Activated CD8-positive, alpha-beta memory T cell treated with anti-CD3 and anti-CD28 coated beads for 36 hours (primary cell): ENCODE results near the gene MRPS16. TPM values are rescaled to one million over a fixed set of nuclear protein-coding genes. Genes with fewer than 3 reads are reported as not detected.

Experiments
- CTCF ChIA-PET: fragments of 350-600 bp; sonication (Branson Sonifier 250); formaldehyde crosslinking; loops from one replicate; lab custom pipeline; 2021; ENCODE audit warnings: antibody characterized with exemption; lab: Charles Lee
- POLR2A ChIA-PET: fragments of 350-600 bp; sonication (Branson Sonifier 250); formaldehyde crosslinking; loops from one replicate; lab custom pipeline; 2021; ENCODE audit warnings: antibody characterized with exemption; lab: Charles Lee
- total RNA-seq, 2 experiments: library from RNA; stranded (reverse); gene quantifications; one replicate each; pipeline ENCODE4 v1.2.3, GENCODE V29; 2021

Gene MRPS16
- total RNA-seq, 2 experiments from 2014 or later = 148 to 150 TPM

DNA sequence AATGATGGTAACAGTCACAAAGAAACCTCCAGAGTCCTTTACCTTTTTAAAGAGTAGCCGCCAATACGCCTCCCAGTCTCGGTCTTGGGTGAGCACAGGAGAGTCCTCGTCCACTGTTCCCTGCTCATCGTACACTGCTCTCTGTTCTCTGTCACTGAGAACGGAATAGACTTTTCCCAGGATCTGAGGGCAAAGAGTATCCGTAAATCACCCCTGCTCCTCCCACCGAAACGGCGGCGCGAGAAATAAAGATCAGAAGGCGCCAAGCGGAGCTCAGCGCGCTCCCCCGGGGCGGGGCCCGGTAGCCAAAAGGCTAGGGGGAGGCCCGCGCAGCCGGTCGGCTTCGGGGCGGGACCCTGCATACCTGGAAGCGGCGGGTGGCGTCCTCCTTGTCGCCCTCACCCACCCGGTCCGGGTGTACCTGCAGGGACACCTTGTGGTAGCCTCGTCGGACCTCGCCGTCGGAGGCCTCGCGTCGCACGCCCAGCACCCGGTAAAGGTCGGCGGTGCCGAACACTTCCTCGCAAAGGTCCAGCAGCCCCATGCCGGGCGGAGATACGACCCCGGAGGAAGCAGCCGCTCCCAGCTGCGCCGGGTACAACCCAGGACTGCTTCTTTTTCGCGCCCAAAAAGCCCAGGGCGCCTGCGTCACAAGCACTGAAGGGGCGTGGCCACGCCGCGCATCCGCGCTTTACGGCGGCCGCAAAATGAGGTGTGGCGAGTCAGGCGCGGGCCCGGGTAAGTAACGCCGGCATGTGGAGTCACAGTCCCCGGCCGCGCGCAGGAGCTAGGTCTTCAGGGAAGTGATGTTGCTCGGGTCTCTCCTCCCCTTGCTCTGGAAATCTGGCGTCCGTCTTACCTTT lies 5.6 kb downstream of the MRPS16 start, which contains the start of gene DNAJC9:
TSS of gene DNAJC9 (minus strand) at position 610 of the 863 bp plus-strand sequence. CDS start at position 544, 66 bp downstream.
- POLR2A ChIA-PET = interaction anchor here (0.5 to 2.2 kb wide), 10 partner anchors 9 to 1376 kb away, joined by 3 to 9 read pairs (median 4); partner anchors contain the start of genes ANXA7, FAM149B1 and PPP3CB

DNA sequence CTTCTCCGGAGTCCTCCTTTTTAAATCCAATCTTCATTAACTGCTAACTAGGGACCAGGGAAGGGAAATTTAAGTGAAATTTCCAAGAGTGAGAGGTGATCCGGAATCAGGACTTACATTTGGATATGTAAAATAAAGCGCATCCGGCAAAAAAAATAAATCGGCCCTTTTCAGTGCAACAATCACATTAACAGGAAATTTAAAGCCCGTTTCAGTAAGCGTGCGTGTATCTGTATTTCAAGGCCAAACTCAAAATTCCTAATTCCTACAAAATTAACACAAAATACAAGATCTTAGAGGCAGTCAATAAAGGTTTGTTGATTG lies 6.2 kb downstream of the MRPS16 start:
- POLR2A ChIA-PET = interaction anchor here (1.5 to 2.2 kb wide), 5 partner anchors 10 to 249 kb away, joined by 3 to 9 read pairs (median 6); partner anchors contain the start of genes ANXA7, FAM149B1 and PPP3CB
- CTCF ChIA-PET = interaction anchor here (1.5 kb wide), 1 partner anchor 13 kb away, joined by 5 read pairs; no protein-coding TSS in a partner anchor

More for the DNA sequence above, 5.6 kb downstream of the MRPS16 start, which contains the start of gene DNAJC9:
- CTCF ChIA-PET = interaction anchor here (0.6 to 1.6 kb wide), 3 partner anchors 8 to 384 kb away, joined by 4 to 5 read pairs (median 4); no protein-coding TSS in a partner anchor

GRCh38 chr10:73244866-73245477 lies 7.5 kb downstream of the MRPS16 start:
- ChIA-PET POLR2A (interaction anchor here (0.6 to 1.2 kb wide), 5 partner anchors 9 to 187 kb away, joined by 3 to 7 read pairs (median 3); no protein-coding TSS in a partner anchor), CTCF (interaction anchor here (0.6 kb wide), 2 partner anchors 9 to 1146 kb away, joined by 3 to 4 read pairs; no protein-coding TSS in a partner anchor)

DNA sequence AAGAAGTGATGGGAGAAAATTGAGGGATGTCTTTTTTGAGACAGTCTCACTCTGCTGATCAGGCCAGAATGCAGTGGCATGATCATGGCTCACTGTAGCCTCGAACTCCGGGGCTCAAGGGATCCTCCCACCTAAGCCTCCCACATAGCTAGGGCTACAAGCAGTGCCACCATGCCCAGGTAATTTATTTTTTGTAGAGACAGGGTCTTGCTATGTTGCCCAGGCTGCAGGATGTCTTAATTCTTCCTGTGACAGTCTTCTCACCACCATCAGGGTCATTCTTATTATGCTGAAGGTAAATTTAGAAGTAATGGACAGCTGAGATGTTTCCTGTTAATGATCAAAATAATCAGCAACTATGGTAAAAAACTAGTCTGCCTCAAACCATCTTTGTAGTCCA lies 12.5 kb downstream of the MRPS16 start:
- POLR2A ChIA-PET = no interaction called here

DNA sequence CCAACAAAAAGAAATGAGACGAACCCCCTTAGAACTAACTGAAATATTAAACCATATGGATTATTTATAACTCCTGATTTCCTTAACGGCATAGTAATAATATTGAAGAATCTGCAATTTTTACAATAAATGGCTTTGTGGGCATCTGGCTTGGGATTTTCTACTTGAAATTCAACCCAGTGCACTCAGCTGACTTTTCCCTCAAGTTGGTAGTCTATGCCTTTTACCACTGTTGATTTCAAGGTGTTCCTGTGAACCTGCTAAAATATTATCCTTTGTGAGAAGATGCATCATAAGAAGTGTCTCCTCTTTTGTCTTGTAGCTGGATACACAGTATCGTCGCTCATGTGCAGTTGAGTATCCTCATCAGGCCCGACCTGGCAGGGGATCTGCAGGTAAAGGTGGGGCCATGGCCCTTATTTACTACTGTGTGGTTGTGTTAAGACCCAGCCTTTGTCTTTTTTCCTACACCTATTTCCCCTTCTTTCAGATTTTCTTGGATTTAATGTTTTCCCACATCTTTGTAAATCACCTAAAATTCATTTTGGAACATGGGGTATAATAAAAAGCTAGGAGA lies 13.4 kb downstream of the MRPS16 start:
- ChIA-PET POLR2A (no interaction called here), CTCF (interaction anchor here (1.7 kb wide), 1 partner anchor 9 kb away, joined by 4 read pairs; the partner anchor contains the start of gene DNAJC9)

More for the DNA sequence above, 12.5 kb downstream of the MRPS16 start:
- CTCF ChIA-PET = no interaction called here

- ChIA-PET POLR2A (no interaction called here), CTCF (no interaction called here)
Measured at GRCh38 chr10:73234695-73235094, 17.7 kb downstream of the MRPS16 start.

- CTCF ChIA-PET = no interaction called here
- POLR2A ChIA-PET = no interaction called here
Measured at GRCh38 chr10:73233883-73234282, 18.6 kb downstream of the MRPS16 start.

GRCh38 chr10:73232887-73233286 lies 19.6 kb downstream of the MRPS16 start:
- ChIA-PET POLR2A (no interaction called here), CTCF (no interaction called here)

DNA sequence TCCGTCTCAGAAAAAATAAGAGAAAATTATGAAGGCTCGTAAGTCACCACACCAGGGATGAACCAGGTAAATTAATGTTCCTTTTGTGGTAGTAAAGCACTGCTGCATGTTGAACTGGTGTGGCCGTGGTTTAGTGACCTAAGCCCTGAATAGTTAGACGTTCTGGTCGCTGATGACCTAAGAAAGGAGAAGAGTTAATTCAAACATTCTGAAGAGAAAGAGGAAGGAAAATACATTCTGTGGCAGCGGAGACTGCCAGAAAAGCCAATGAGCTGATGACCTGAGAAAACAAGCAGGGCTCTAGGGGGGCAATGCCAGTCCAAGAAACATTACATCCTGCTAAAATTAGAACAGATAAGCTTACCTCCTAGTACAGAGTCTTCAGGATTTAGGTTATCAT lies 22.9 kb downstream of the MRPS16 start:
- POLR2A ChIA-PET = no interaction called here
- CTCF ChIA-PET = interaction anchor here (0.6 kb wide), 1 partner anchor 9 kb away, joined by 3 read pairs; no protein-coding TSS in a partner anchor

DNA sequence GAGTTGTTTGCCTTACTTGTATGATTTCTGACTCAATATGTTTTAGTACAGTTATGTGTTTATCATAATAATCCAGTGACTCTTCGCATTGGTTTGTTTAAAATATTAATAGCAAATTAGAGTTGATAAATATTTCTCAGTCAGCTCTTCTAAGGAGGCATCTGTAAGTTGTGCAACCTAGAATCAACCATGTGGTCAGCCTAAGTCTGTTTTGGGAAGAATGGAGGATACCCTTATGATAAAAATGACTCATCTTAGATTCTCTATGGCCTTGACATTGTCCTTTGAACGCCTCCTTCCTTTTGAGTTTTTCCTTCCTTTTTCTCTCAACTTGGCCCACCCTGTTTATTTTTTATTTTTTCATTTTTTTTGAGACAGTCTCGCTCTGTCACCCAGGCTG lies 24.2 kb downstream of the MRPS16 start:
- CTCF ChIA-PET = no interaction called here
- POLR2A ChIA-PET = no interaction called here

GRCh38 chr10:73226663-73227062 lies 25.8 kb downstream of the MRPS16 start:
- POLR2A ChIA-PET = no interaction called here
- CTCF ChIA-PET = no interaction called here

GRCh38 chr10:73225518-73225917 lies 26.9 kb downstream of the MRPS16 start:
- ChIA-PET CTCF (no interaction called here), POLR2A (no interaction called here)

DNA sequence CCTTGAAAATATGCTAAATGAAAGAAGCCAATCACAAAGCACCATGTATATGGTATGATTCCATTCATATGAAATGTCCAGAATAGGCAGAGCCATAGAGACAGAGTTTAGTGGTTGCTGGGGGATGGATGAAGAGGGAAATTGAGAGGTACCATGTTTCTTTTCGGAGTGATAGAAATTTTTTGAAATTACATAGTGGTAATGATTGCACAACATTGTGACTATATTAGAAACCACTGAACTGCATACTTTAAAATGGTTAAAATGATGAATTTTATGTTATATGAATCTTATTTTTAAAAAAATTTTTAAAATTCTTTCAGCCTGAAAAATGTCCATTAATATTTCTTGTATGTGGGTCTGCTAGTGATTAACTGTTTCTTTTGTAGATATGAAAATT lies 31.5 kb downstream of the MRPS16 start:
- CTCF ChIA-PET = no interaction called here
- POLR2A ChIA-PET = no interaction called here

GRCh38 chr10:73219384-73219783 lies 33.1 kb downstream of the MRPS16 start:
- ChIA-PET POLR2A (no interaction called here), CTCF (no interaction called here)

DNA sequence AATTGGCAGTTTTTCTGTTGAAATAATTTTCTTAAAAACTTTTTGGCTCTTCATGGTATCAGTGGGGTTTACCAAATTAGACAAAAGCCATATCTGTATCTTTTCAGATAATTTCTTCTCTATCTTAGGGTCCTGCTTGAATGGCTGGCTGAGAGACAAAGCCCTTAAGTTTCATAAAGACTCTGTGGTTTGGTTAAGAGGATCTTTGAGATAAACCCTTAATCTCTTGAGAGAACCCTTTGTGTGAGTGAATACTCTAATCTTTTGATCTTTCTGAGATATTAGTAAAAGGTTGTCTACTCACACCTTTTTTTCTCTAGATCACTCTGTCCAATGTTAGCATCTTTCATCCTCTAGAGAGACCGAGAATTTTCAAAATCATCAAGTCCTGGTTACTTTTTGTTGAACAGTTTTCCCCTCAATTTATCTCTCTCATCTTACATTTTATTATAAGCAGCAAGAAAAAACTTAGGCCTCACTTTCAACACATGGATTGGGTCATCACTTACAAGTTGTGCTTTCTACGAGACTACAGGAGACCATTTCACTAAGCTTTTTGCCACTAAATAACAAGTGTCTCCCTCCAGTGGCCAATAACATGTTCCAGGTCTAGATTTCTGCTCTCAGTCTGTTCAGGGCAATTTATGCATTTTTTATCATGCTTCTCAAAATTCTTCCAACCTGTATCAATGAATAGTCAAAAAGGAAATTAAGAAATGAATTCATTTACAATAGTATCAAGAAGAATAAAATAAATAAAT lies 33.8 kb downstream of the MRPS16 start:
- ChIA-PET CTCF (no interaction called here), POLR2A (no interaction called here)

- ChIA-PET CTCF (no interaction called here), POLR2A (no interaction called here)
Measured at GRCh38 chr10:73217628-73218027, 34.8 kb downstream of the MRPS16 start.

- ChIA-PET CTCF (no interaction called here), POLR2A (no interaction called here)
Measured at GRCh38 chr10:73215749-73216148, 36.7 kb downstream of the MRPS16 start.

DNA sequence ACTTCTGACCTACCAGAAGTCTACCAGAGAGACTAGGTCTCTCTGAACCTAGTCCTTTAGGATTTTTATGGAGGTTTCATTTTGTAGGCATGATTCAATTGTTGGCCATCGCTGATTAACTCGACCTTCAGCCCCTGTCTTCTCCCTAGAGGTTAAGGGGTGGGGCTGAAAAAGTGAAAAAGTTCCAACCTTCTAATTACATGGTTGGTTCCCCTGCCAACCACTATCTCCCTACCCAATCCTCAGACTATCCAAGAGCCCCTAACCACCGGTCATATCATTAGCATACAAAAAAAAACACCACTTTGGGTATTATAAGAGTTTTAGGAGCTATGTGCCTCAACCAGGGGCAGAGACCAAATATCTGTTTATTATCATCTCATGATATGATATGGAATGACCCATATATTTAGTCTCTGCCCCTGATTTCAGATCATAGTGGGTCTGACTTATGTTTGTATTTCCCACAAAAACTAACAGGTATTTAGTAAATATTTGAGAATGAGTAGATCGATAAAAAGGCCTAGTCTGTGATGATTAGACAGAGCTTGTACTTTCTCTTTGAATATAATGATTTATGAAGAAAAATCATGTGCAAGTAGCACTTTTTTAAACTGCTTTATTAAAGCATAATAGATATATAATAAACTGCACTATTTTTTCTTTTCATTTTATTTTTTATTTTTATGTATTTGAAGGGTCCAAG lies 41.2 kb downstream of the MRPS16 start:
- POLR2A ChIA-PET = interaction anchor here (0.6 kb wide), 1 partner anchor 109 kb away, joined by 3 read pairs; no protein-coding TSS in a partner anchor

More for the DNA sequence above, 41.2 kb downstream of the MRPS16 start:
- CTCF ChIA-PET = no interaction called here
